ENCODE results near the gene GRIP2. TPM values are rescaled to one million over a fixed set of nuclear protein-coding genes. Genes with fewer than 3 reads are reported as not detected.

Gene GRIP2
- total RNA-seq, 1 donor from 2014 or later: not detected

GRCh38 chr3:14497321-14497720 is 42.8 kb downstream of the GRIP2 start:
- H3K4me1 Mint-ChIP-seq (ENCODE audit: low read depth): no peaks in the 10 kb centered on the region
- no peak for DNase-seq (ENCODE audit: low spot score)
- intact Hi-C loops (cut with micrococcal nuclease): no loop called here
- peaks cover 4% of the 10 kb centered on the region for H3K27me3 Mint-ChIP-seq (ENCODE audit: insufficient read depth)
- H3K4me3 Mint-ChIP-seq: no peak overlapping the region
- H3K9me3 Mint-ChIP-seq: peaks cover 9% of the 10 kb centered on the region
- no peak overlapping the region for H3K27ac Mint-ChIP-seq
- no peaks in the 10 kb centered on the region for H3K36me3 Mint-ChIP-seq (ENCODE audit: low read depth)

GRCh38 chr3:14496351-14496750 is 43.8 kb downstream of the GRIP2 start:
- Mint-ChIP-seq H3K36me3 (ENCODE audit: low read depth) (no peaks in the 10 kb centered on the region), H3K27ac (no peak overlapping the region), H3K4me3 (no peak overlapping the region)

DNA sequence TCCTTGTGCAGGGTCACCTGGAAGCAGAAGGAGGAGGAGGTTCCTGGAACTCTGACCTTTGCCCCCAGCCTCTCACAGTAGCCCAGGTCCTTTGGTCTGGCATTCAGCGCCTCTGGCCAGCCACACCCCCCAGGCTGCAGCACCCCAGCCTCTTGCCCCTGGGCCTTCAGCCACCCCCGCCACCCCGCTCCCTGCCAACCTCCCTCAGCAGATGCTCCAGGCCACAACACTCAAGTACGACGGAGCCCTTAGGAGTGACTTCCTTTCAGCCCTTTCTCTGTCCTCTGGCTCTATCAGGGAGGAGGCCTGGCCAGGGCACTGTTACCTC is 45.2 kb downstream of the GRIP2 start:
- H3K27ac Mint-ChIP-seq: no peak overlapping the region
- H3K27me3 Mint-ChIP-seq (ENCODE audit: insufficient read depth): peaks cover under 1% of the 10 kb centered on the region
- intact Hi-C loops (cut with micrococcal nuclease): no loop called here
- no peaks in the 10 kb centered on the region for H3K9me3 Mint-ChIP-seq
- DNase-seq (ENCODE audit: low spot score): no peak
- peaks cover 3% of the 10 kb centered on the region for H3K36me3 Mint-ChIP-seq (ENCODE audit: low read depth)
- H3K4me1 Mint-ChIP-seq (ENCODE audit: low read depth): no peaks in the 10 kb centered on the region
- H3K4me3 Mint-ChIP-seq: no peak overlapping the region

More at GRCh38 chr3:14496351-14496750, 43.8 kb downstream of the GRIP2 start:
- no peak for DNase-seq (ENCODE audit: low spot score)
- H3K4me1 Mint-ChIP-seq (ENCODE audit: low read depth): no peaks in the 10 kb centered on the region
- intact Hi-C loops (cut with micrococcal nuclease): no loop called here
- peaks cover 4% of the 10 kb centered on the region for H3K27me3 Mint-ChIP-seq (ENCODE audit: insufficient read depth)
- peaks cover under 1% of the 10 kb centered on the region for H3K9me3 Mint-ChIP-seq

DNA sequence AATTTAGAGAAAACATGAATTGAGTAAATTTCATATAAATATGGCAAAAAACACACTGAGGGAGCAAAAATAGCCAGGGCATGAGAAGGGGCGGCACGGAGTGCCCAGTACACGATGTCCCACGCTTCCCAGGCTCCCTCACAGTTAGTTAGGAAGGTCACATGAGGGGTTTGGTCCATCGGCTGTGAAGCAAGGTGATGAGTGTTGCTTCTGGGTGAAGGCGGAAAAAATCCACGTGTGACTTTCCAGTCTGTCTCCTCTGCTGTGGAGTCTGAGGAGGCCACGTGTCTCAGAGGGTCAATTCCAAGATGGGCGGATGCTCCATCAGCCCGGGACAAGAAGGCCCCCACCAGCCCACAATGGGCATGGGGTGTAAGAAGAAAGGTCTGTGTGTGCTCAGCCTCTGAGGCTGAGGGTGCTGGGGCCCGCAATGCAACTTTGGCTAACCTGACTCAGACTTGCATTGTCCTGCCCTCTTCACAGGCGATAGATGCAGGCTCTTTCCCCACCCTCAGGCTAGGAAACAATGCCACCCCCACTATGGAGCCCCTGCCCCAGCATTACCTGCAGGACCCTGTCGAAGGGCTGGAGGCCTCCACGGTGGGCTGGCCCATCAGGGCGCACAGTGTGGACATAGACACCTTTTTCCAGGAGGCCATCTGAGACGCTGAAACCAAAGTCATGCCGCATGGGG is 45.7 kb downstream of the GRIP2 start:
- Mint-ChIP-seq H3K27ac (no peak overlapping the region), H3K4me3 (no peak overlapping the region), H3K4me1 (ENCODE audit: low read depth) (no peaks in the 10 kb centered on the region), H3K36me3 (ENCODE audit: low read depth) (peaks cover 3% of the 10 kb centered on the region), H3K9me3 (no peaks in the 10 kb centered on the region), H3K27me3 (ENCODE audit: insufficient read depth) (no peaks in the 10 kb centered on the region)
- intact Hi-C loops (cut with micrococcal nuclease): no loop called here
- DNase-seq (ENCODE audit: low spot score): no peak

GRCh38 chr3:14492948-14493881 is 46.9 kb downstream of the GRIP2 start:
- no peaks in the 10 kb centered on the region for H3K27me3 Mint-ChIP-seq (ENCODE audit: insufficient read depth)
- DNase-seq (ENCODE audit: low spot score): no peak
- peaks cover 3% of the 10 kb centered on the region for H3K36me3 Mint-ChIP-seq (ENCODE audit: low read depth)
- no peak overlapping the region for H3K27ac Mint-ChIP-seq
- no peaks in the 10 kb centered on the region for H3K9me3 Mint-ChIP-seq
- intact Hi-C loops (cut with micrococcal nuclease): no loop called here
- no peak overlapping the region for H3K4me3 Mint-ChIP-seq
- H3K4me1 Mint-ChIP-seq (ENCODE audit: low read depth): no peaks in the 10 kb centered on the region

- Mint-ChIP-seq H3K36me3 (ENCODE audit: low read depth) (peaks cover 3% of the 10 kb centered on the region), H3K27ac (no peak overlapping the region), H3K9me3 (no peaks in the 10 kb centered on the region), H3K4me1 (ENCODE audit: low read depth) (no peaks in the 10 kb centered on the region), H3K27me3 (ENCODE audit: insufficient read depth) (no peaks in the 10 kb centered on the region), H3K4me3 (no peak overlapping the region)
- no peak for DNase-seq (ENCODE audit: low spot score)
- intact Hi-C loops (cut with micrococcal nuclease): no loop called here
Observed at GRCh38 chr3:14491396-14492190, 48.5 kb downstream of the GRIP2 start.

DNA sequence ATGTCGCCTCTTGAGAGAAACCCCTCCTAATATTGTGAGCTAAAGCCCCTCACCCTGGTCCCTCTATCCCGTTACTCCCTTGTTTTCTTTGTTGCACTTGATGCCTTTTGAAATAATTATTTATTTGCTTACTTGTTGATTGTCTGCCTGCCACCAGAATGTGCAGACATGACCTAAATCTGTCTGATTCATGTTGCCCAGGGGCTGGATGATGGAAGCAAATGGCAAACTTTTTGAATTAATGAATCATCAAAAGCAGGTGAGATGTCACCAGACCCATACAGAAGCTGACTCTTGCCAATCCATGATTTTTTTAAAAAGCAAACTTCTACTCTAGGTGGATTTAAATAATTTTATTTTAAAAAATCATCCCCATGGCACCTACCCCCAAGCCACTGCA is 49.3 kb downstream of the GRIP2 start:
- no peaks in the 10 kb centered on the region for H3K9me3 Mint-ChIP-seq
- DNase-seq (ENCODE audit: low spot score): no peak
- no peak overlapping the region for H3K4me3 Mint-ChIP-seq
- intact Hi-C loops (cut with micrococcal nuclease): no loop called here
- no peaks in the 10 kb centered on the region for H3K27me3 Mint-ChIP-seq (ENCODE audit: insufficient read depth)
- H3K4me1 Mint-ChIP-seq (ENCODE audit: low read depth): no peaks in the 10 kb centered on the region
- H3K36me3 Mint-ChIP-seq (ENCODE audit: low read depth): peaks cover 3% of the 10 kb centered on the region
- H3K27ac Mint-ChIP-seq: no peak overlapping the region

DNA sequence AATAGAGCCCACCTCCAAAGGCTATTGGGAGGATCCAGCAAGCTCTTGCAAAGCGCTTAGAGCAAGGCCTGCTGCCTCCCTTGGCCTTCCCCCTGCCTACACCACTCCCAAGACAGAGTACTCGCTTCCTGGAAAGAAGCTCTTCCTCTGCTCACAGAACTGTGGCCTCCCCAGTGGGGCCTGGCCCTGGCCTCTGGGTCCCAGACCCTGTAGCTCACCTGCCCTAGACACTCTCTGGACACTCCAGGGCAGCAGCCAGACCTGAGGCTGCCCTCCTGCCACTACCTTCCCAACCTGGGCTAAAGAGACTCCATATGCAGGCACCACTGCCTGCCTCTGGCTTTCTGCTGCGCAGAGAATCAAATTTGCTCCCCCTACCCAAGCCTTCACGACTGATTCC is 49.9 kb downstream of the GRIP2 start:
- Mint-ChIP-seq H3K27ac (no peak overlapping the region), H3K4me1 (ENCODE audit: low read depth) (no peaks in the 10 kb centered on the region), H3K27me3 (ENCODE audit: insufficient read depth) (no peaks in the 10 kb centered on the region), H3K9me3 (no peaks in the 10 kb centered on the region), H3K4me3 (no peak overlapping the region), H3K36me3 (ENCODE audit: low read depth) (peaks cover 8% of the 10 kb centered on the region)
- no peak for DNase-seq (ENCODE audit: low spot score)
- intact Hi-C loops (cut with micrococcal nuclease): no loop called here

DNA sequence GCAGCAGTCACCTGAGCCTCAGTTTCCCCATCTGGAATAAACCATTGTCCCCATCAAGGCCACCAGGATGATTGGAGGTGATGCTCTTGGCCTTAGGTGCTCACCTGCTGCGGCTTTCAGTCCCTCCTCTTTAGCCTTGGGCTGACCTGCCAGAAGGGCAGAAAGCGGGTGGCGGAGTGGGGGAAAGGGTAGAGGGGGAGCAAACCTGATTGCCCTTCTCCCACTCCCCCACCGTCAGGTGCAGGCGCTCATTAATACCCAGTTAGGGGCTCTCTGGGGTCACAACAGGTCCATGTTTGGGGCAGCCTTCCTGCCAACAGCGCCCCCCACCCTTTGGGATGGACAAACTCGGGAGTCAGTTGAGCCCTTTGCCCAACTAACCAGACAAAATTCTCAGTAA is 50.5 kb downstream of the GRIP2 start:
- H3K4me1 Mint-ChIP-seq (ENCODE audit: low read depth): no peaks in the 10 kb centered on the region
- H3K27ac Mint-ChIP-seq: no peak overlapping the region
- no peak overlapping the region for H3K4me3 Mint-ChIP-seq
- H3K27me3 Mint-ChIP-seq (ENCODE audit: insufficient read depth): no peaks in the 10 kb centered on the region
- intact Hi-C loops (cut with micrococcal nuclease): no loop called here
- no peaks in the 10 kb centered on the region for H3K9me3 Mint-ChIP-seq
- DNase-seq (ENCODE audit: low spot score): no peak
- peaks cover 9% of the 10 kb centered on the region for H3K36me3 Mint-ChIP-seq (ENCODE audit: low read depth)

GRCh38 chr3:14488286-14489041 is 51.7 kb downstream of the GRIP2 start:
- Mint-ChIP-seq H3K36me3 (ENCODE audit: low read depth) (peaks cover 13% of the 10 kb centered on the region), H3K27me3 (ENCODE audit: insufficient read depth) (no peaks in the 10 kb centered on the region), H3K9me3 (no peaks in the 10 kb centered on the region), H3K4me3 (no peak overlapping the region), H3K27ac (no peak overlapping the region), H3K4me1 (ENCODE audit: low read depth) (no peaks in the 10 kb centered on the region)
- DNase-seq (ENCODE audit: low spot score): no peak
- intact Hi-C loops (cut with micrococcal nuclease): no loop called here

GRCh38 chr3:14487821-14488220 is 52.3 kb downstream of the GRIP2 start:
- Mint-ChIP-seq H3K4me1 (ENCODE audit: low read depth) (no peaks in the 10 kb centered on the region), H3K27me3 (ENCODE audit: insufficient read depth) (no peaks in the 10 kb centered on the region), H3K36me3 (ENCODE audit: low read depth) (peaks cover 16% of the 10 kb centered on the region), H3K9me3 (no peaks in the 10 kb centered on the region), H3K27ac (no peak overlapping the region), H3K4me3 (no peak overlapping the region)
- intact Hi-C loops (cut with micrococcal nuclease): no loop called here
- no peak for DNase-seq (ENCODE audit: low spot score)

GRCh38 chr3:14487086-14487485 is 53.1 kb downstream of the GRIP2 start:
- Mint-ChIP-seq H3K4me1 (ENCODE audit: low read depth) (no peaks in the 10 kb centered on the region), H3K36me3 (ENCODE audit: low read depth) (peaks cover 16% of the 10 kb centered on the region), H3K27me3 (ENCODE audit: insufficient read depth) (no peaks in the 10 kb centered on the region), H3K27ac (no peak overlapping the region), H3K4me3 (no peak overlapping the region), H3K9me3 (no peaks in the 10 kb centered on the region)
- DNase-seq (ENCODE audit: low spot score): no peak
- intact Hi-C loops (cut with micrococcal nuclease): no loop called here
